Type B pancreatic cell (in vitro differentiated cells): ENCODE measurements around the gene PLEKHO2. TPM values are rescaled to one million over a fixed set of nuclear protein-coding genes. Genes with fewer than 3 reads are reported as not detected.

Experiments
- DNase-seq: peaks from one replicate; pipeline ENCODE4 v3.0.0; 2021; ENCODE audit warnings: mixed read lengths; ENCODE audit not compliant: unreplicated experiment; ENCODE audit errors: extremely low spot score
- H3K27ac Mint-ChIP-seq: 2 replicates; pipeline ENCODE4 v1.8.0; 2021; ENCODE audit warnings: mild to moderate bottlenecking, mixed read lengths
- H3K27me3 Mint-ChIP-seq: 2 replicates; pipeline ENCODE4 v1.8.0; 2021; ENCODE audit warnings: mixed read lengths
- H3K36me3 Mint-ChIP-seq: 2 replicates; pipeline ENCODE4 v1.8.0; 2021; ENCODE audit warnings: mixed read lengths
- H3K4me1 Mint-ChIP-seq: one replicate; pipeline ENCODE4 v1.8.0; 2021; ENCODE audit warnings: mixed read lengths; ENCODE audit not compliant: unreplicated experiment
- H3K4me3 Mint-ChIP-seq: 2 replicates; pipeline ENCODE4 v1.8.0; 2021; ENCODE audit warnings: mild to moderate bottlenecking, mixed read lengths
- H3K9me3 Mint-ChIP-seq: 2 replicates; pipeline ENCODE4 v1.8.0; 2021; ENCODE audit warnings: mixed read lengths
- CTCF ChIP-seq: fragments of 200-600 bp; sonication (generic); conservative IDR thresholded peaks from 2 replicates; pipeline ENCODE4 v1.5.0; 2021; ENCODE audit warnings: antibody characterized with exemption, mild to moderate bottlenecking
- total RNA-seq: library from RNA; stranded (reverse); gene quantifications from 2 replicates; pipeline ENCODE4 v1.2.1, GENCODE V29; 2021; ENCODE audit warnings: low replicate concordance

PLEKHO2 gene
- total RNA-seq, 1 donor from 2014 or later = 11.2 TPM

DNA sequence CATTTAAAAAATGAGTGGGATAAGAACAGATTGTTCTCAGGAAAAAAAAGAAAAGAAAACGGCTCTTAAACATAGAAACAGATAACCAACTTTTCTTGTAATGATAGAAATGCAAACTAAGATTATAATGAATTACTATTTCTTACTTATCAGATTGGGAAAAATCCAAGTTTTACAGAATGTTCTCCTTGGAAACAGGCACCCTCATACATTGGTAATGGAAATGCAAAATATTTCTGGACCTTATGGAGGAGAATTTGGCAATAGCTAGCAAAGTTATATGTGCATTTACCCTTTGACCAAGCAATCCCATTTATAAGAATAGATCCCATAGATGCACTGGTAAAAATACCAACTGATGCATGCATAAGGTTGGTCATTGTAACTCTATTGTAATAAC, 66.3 kb downstream of the PLEKHO2 start:
- H3K9me3 Mint-ChIP-seq = peaks cover 5% of the 10 kb centered on the region
- H3K36me3 Mint-ChIP-seq = no peaks in the 10 kb centered on the region
- no peak overlapping the region for H3K4me3 Mint-ChIP-seq
- no peak for TF ChIP-seq CTCF
- H3K27ac Mint-ChIP-seq = no peak overlapping the region
- peaks cover 28% of the 10 kb centered on the region for H3K4me1 Mint-ChIP-seq
- no peak for DNase-seq
- peaks cover 29% of the 10 kb centered on the region for H3K27me3 Mint-ChIP-seq

- no peak overlapping the region for H3K4me3 Mint-ChIP-seq
- H3K27me3 Mint-ChIP-seq = peaks cover 35% of the 10 kb centered on the region
Measured at GRCh38 chr15:64909546-64909945, 67.8 kb downstream of the PLEKHO2 start.

DNA sequence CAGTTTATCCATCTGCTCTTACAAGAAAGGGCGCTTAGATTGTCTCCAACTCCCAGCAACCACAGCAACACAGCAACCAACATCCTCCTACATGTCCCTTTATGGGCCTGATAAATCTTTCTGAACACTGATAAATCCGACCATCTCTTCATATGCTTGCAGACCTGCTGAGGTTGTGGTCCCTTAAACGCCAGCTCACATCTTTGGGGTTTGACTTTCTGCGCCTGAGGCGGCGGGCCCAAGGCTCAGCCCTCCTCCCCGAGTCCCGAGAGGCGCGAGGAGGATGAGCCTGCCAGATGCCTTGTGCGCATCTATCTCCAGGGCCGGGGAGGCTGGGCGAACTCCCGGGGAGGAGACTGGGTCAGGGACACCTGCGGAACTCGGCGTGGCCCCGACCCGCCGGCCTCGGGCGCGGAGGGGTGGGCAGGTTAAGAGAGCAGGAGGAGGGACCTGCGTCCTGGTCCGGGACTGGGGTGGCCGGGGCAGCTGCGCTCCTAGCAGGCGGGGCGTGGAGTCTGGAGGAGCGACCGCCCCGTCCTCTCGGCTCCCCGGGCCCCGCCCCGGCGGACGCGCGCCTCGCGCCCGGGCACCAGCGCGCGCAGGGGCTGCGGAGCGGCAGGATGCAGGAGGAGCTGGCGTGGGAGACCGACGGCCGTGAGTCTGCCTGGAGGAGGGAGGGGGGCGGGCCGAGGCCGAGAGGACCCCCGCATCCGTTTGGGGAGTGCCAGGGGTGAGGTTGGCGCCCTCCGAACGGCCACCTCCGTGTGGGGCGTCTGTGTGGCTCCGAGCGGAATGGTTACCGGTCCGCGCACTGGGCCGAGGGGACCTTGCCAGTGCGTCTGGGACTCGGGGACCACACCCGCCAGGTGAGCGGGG, 69.8 kb downstream of the PLEKHO2 start, which contains the start of gene ANKDD1A:
TSS of gene ANKDD1A (plus strand) at position 592 of the 876 bp plus-strand sequence. CDS start at position 621, 29 bp downstream.
- no peak for TF ChIP-seq CTCF
- H3K9me3 Mint-ChIP-seq = peaks cover under 1% of the 10 kb centered on the region
- H3K27ac Mint-ChIP-seq = no peak within 1 kb of the TSS
- H3K36me3 Mint-ChIP-seq = no peaks in the 10 kb centered on the region
- DNase-seq = peak; percentile 80
- peaks cover 44% of the 10 kb centered on the region for H3K27me3 Mint-ChIP-seq
- H3K4me3 Mint-ChIP-seq = peak within 1 kb of the TSS; percentile 86
- H3K4me1 Mint-ChIP-seq = peaks cover 19% of the 10 kb centered on the region

More at GRCh38 chr15:64909546-64909945, 67.8 kb downstream of the PLEKHO2 start:
- TF ChIP-seq CTCF = no peak
- Mint-ChIP-seq H3K36me3 (no peaks in the 10 kb centered on the region), H3K27ac (no peak overlapping the region), H3K4me1 (peaks cover 22% of the 10 kb centered on the region), H3K9me3 (peaks cover 5% of the 10 kb centered on the region)
- DNase-seq = no peak

- no peak for DNase-seq
- Mint-ChIP-seq H3K4me3 (peak overlapping the region; percentile 82), H3K9me3 (no peaks in the 10 kb centered on the region), H3K4me1 (peaks cover 19% of the 10 kb centered on the region), H3K27ac (no peak overlapping the region), H3K27me3 (peaks cover 44% of the 10 kb centered on the region), H3K36me3 (no peaks in the 10 kb centered on the region)
- no peak for TF ChIP-seq CTCF
Measured at GRCh38 chr15:64912379-64913325, 70.9 kb downstream of the PLEKHO2 start.

DNA sequence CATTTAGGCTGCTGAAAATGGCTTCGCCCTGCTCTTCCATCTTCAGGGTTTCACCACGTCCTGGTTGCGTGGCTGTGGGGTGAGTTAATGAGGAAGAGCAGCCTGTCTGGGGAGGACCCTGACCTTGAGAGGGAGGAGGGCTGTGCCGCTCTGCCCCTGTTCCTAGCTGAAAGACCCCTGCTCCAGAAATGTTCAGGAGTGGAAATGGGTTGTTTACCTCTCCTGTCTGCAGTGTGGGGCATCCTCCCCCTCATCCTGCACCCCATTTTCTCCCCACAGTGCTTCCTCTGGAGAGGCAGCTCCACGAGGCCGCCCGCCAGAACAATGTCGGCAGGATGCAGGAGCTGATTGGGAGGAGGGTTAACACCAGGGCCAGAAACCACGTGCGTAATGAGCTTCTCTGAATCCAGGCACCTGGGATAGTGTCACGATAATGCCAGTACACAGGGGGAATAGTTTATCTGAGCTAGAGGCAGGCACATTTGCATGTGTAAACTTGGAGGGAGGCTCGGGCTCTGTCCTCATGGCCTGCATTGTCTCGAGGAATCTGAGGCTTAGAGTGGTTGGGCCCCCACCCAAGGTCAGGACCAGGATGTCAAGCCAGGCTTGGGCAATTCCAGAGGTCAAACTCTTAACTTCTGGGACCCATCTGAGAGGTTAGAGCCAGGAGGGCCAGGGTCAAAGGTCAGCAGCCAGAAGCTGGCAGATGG, 74.0 kb downstream of the PLEKHO2 start:
- TF ChIP-seq CTCF = no peak
- Mint-ChIP-seq H3K4me3 (no peak overlapping the region), H3K27me3 (peaks cover 34% of the 10 kb centered on the region), H3K9me3 (no peaks in the 10 kb centered on the region), H3K36me3 (no peaks in the 10 kb centered on the region), H3K4me1 (peaks cover 19% of the 10 kb centered on the region), H3K27ac (no peak overlapping the region)
- DNase-seq = no peak
